OCI-LY7 (cell line): Measurements from ENCODE around the gene GFI1B.

Source experiments
- CTCF ChIP-seq: fragments of 200-600 bp; sonication (generic); conservative IDR thresholded peaks from 2 replicates; pipeline ENCODE4 v1.5.1; 2014; ENCODE audit warnings: mild to moderate bottlenecking, antibody characterized with exemption, low read length, moderate library complexity, mixed read lengths
- EZH2phosphoT487 ChIP-seq: fragments of 200-600 bp; sonication (generic); IDR thresholded peaks from 2 replicates; pipeline ENCODE4 v1.6.1; 2018; ENCODE audit warnings: low read depth, borderline replicate concordance, mild to moderate bottlenecking, mixed run types, antibody characterized with exemption, low read length, moderate library complexity, mixed read lengths

- TF ChIP-seq CTCF (no peak), EZH2phosphoT487 (no peak)
Measured at GRCh38 chr9:133023117-133023890, 44.8 kb downstream of the GFI1B start.
